Sigmoid colon (tissue), 7 donors: ENCODE measurements around the gene ARHGAP12. TPM values are rescaled to one million over a fixed set of nuclear protein-coding genes. Genes with fewer than 3 reads are reported as not detected.

ENCODE experiments used
- DNase-seq: peaks from one replicate; pipeline ENCODE4 v3.0.0-alpha.2; 2019
- H3K27ac ChIP-seq, 4 donors: fragments of 200-600 bp; sonication (generic); one replicate each; pipeline ENCODE4 v1.5.1; 2016 to 2019; ENCODE audit warnings: mild to moderate bottlenecking in 1 of 4
- H3K27me3 ChIP-seq, 3 donors: fragments of 200-600 bp; sonication (generic); one replicate each; pipeline ENCODE4 v1.5.1; 2019; ENCODE audit warnings: mild to moderate bottlenecking in 1 of 3
- H3K36me3 ChIP-seq, 4 donors: fragments of 200-600 bp; sonication (generic); one replicate each; pipeline ENCODE4 v1.5.1; 2016 to 2019
- H3K4me1 ChIP-seq, 4 donors: fragments of 200-600 bp; sonication (generic); one replicate each; pipeline ENCODE4 v1.5.1; 2017 to 2019
- H3K4me3 ChIP-seq, 4 donors: fragments of 200-600 bp; sonication (generic); one replicate each; pipeline ENCODE4 v1.5.1; 2017 to 2019; ENCODE audit warnings: mild to moderate bottlenecking in 2 of 4, moderate library complexity in 1 of 4
- H3K9me3 ChIP-seq, 4 donors: fragments of 200-600 bp in 3 of 4; sonication (generic) in 3 of 4; one replicate each; pipeline versions ENCODE4 v1.5.1 to v1.6.1; 2013 to 2019
- CTCF ChIP-seq, 4 experiments: fragments of 450-650 bp in 3 of 4; fragments of 200-600 bp in 1 of 4; IDR thresholded peaks; one replicate each; pipeline ENCODE4 v1.5.1; 2016 to 2019; ENCODE audit warnings: antibody characterized with exemption in 4 of 4, mild to moderate bottlenecking in 3 of 4, moderate library complexity in 2 of 4
- EP300 ChIP-seq, 4 donors: sonication (generic); formaldehyde crosslinking; IDR thresholded peaks; one replicate each; pipeline ENCODE4 v1.6.1; 2017; ENCODE audit warnings: antibody characterized with exemption in 4 of 4
- POLR2A ChIP-seq, 2 donors: fragments of 450-650 bp; IDR thresholded peaks; one replicate each; pipeline ENCODE4 v1.6.1; 2016; ENCODE audit warnings: antibody characterized with exemption in 2 of 2, mild to moderate bottlenecking in 2 of 2, moderate library complexity in 2 of 2
- POLR2AphosphoS5 ChIP-seq, 4 donors: sonication (generic); formaldehyde crosslinking; IDR thresholded peaks; one replicate each; pipeline ENCODE4 v1.6.1; 2017; ENCODE audit warnings: antibody characterized with exemption in 4 of 4
- WGBS, 2 donors: extraction: QIAGEN DNeasy Blood & Tissue Kit; methylation state at CpG; one replicate each; pipeline ENCODE4 v1.1.7; 2013; 5-methylcytosine and 5-hydroxymethylcytosine counted together
- intact Hi-C: fragments of 100-400 bp; cut with DNase I; formaldehyde crosslinking; loops from one replicate; pipeline ENCODE4 v1.15.1; 2023
- polyA plus RNA-seq, 3 donors: library from polyadenylated mRNA; stranded (reverse); fragments of 200-250 nt; gene quantifications; one replicate each; pipeline ENCODE4 v1.2.3, GENCODE V29; 2013
- total RNA-seq, 4 donors: library from RNA; depleted of rRNA; stranded (reverse); fragments of >200 nt; gene quantifications; one replicate each; pipeline ENCODE4 v1.1.0, GENCODE V29; 2016
- donor health status: healthy with polysubstance abuse.
- donor health status: Bipolar disorder and iron deficiency.
- donor health status: healthy.

ARHGAP12 gene
- total and polyA plus RNA-seq, 7 donors: 14.1 to 90.5 (median 44.9) TPM

DNA sequence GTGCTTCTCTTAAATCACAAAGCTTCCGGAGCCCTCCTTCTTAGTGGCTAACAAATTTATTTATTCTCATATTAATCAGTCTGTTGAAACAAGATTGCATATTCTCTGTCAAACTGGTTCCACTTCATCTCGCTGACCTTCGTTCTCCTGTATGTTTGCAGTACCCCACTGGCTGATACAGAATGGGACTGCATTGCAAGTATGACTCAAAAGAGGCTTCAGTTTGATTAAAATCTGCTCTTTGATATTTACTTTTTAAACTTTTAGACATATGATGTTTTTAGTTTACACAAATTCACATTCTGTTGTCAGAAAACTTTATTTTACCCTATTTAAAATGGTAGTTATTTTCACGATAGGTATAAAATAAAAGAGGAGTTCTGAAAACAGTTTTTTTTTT, 14.3 kb upstream of the ARHGAP12 start:
- Histone ChIP-seq H3K4me1 (peaks cover 0 to 34% (median 29%) of the 10 kb centered on the region in 4 donors), H3K4me3 (no peak overlapping the region), H3K27ac (no peak overlapping the region), H3K9me3 (no peaks in the 10 kb centered on the region), H3K27me3 (no peaks in the 10 kb centered on the region), H3K36me3 (no peaks in the 10 kb centered on the region)
- 23 to 71% methylated on average over 4 of the region's 4 CpGs for WGBS, 2 donors
- DNase-seq: no peak
- intact Hi-C loops: no loop called here
- no peak for TF ChIP-seq POLR2AphosphoS5 (IDR thresholded peaks at IDR 0.05)
- no peak for TF ChIP-seq CTCF (IDR thresholded peaks at IDR 0.05)
- no peak for TF ChIP-seq EP300 (IDR thresholded peaks at IDR 0.05)
- no peak for TF ChIP-seq POLR2A (IDR thresholded peaks at IDR 0.05)

GRCh38 chr10:31942435-31942834, 13.8 kb upstream of the ARHGAP12 start:
- Histone ChIP-seq H3K36me3 (no peaks in the 10 kb centered on the region), H3K27ac (no peak overlapping the region), H3K27me3 (no peaks in the 10 kb centered on the region), H3K4me3 (no peak overlapping the region), H3K9me3 (no peaks in the 10 kb centered on the region), H3K4me1 (peaks cover 0 to 30% (median 26%) of the 10 kb centered on the region in 4 donors)
- 92 to 93% methylated on average over 1 of the region's 1 CpG for WGBS, 2 donors
- intact Hi-C loops: no loop called here
- no peak for DNase-seq
- TF ChIP-seq POLR2AphosphoS5 (IDR thresholded peaks at IDR 0.05) (no peak), CTCF (IDR thresholded peaks at IDR 0.05) (no peak), POLR2A (IDR thresholded peaks at IDR 0.05) (no peak), EP300 (IDR thresholded peaks at IDR 0.05) (no peak)

DNA sequence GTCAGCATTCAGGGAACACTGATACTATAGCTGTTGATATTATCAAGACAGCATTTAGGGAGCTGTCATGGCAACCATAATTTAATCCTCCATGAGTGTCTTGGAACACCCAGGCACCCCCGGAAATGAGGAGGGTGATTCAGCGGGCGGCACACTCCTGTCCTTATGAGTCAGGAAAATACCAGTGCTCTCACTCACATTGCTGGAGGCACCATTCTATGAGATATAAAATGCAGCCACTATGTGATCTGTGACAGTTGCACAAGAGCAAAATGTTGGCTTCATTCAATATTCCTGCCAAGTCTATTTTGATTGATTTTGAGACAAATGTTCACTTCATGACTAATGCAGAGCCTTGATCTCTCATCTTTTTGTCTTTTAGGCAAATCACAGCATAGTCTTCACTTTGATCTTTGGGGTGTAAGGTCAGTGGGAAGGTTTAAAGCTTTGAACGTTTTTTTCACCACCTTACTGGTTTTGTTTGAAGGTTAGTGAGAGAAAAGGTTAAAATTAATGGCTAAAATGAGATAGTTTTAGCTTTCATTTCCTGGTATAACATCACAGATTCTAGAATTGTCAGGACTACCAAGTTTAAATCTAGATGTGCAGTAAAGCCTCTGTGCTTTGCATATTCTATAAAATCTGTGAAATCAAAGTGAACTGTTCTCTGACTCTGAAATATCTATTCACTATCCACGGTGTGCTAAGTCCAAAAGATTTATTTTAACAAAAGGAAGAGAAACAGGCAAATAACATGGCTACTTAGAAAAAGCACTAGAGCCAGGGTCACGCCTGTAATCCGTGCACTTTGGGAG, 12.4 kb upstream of the ARHGAP12 start:
- H3K27ac ChIP-seq: peak overlapping the region in 1 of 4 donors; percentile 27
- H3K4me3 ChIP-seq: no peak overlapping the region
- H3K9me3 ChIP-seq: no peaks in the 10 kb centered on the region
- H3K27me3 ChIP-seq: no peaks in the 10 kb centered on the region
- WGBS, 2 donors: 50 to 64% methylated on average over 7 of the region's 7 CpGs
- intact Hi-C loops: no loop called here
- H3K4me1 ChIP-seq: peaks cover 0 to 22% (median 17%) of the 10 kb centered on the region in 4 donors
- DNase-seq: no peak
- no peak for TF ChIP-seq POLR2A (IDR thresholded peaks at IDR 0.05)
- peak in 1 of 4 donors; percentile 25 for TF ChIP-seq POLR2AphosphoS5 (IDR thresholded peaks at IDR 0.05)
- no peak for TF ChIP-seq EP300 (IDR thresholded peaks at IDR 0.05)
- no peak for TF ChIP-seq CTCF (IDR thresholded peaks at IDR 0.05)
- H3K36me3 ChIP-seq: no peaks in the 10 kb centered on the region

GRCh38 chr10:31939797-31940708, 11.4 kb upstream of the ARHGAP12 start:
- H3K4me3 ChIP-seq: no peak overlapping the region
- intact Hi-C loops: no loop called here
- 93 to 97% methylated on average over 4 of the region's 4 CpGs for WGBS, 2 donors
- H3K9me3 ChIP-seq: no peaks in the 10 kb centered on the region
- no peaks in the 10 kb centered on the region for H3K27me3 ChIP-seq
- no peak for DNase-seq
- H3K36me3 ChIP-seq: no peaks in the 10 kb centered on the region
- H3K4me1 ChIP-seq: peaks cover 0 to 18% (median 16%) of the 10 kb centered on the region in 4 donors
- no peak for TF ChIP-seq POLR2A (IDR thresholded peaks at IDR 0.05)
- no peak for TF ChIP-seq EP300 (IDR thresholded peaks at IDR 0.05)
- TF ChIP-seq CTCF (IDR thresholded peaks at IDR 0.05): no peak
- TF ChIP-seq POLR2AphosphoS5 (IDR thresholded peaks at IDR 0.05): no peak
- H3K27ac ChIP-seq: no peak overlapping the region
